ENCODE results near the gene CDNF. TPM values are rescaled to one million over a fixed set of nuclear protein-coding genes. Genes with fewer than 3 reads are reported as not detected.

The CDNF gene
- total RNA-seq, 1 donor from 2014 or later, result not detected

GRCh38 chr10:14779001-14779651, 58.7 kb downstream of the CDNF start:
- H3K27me3 ChIP-seq (ENCODE audit: control insufficient read depth, insufficient read depth, low read length), result no peaks in the 10 kb centered on the region
- no peaks in the 10 kb centered on the region for H3K36me3 ChIP-seq (ENCODE audit: control insufficient read depth, insufficient read depth, low read length)
- TF ChIP-seq CTCF (IDR thresholded peaks at IDR 0.05; ENCODE audit: insufficient read depth, low read length, poor library complexity, severe bottlenecking), result no peak
- DNase-seq (ENCODE audit: low read depth), result no peak
- no peak overlapping the region for H3K4me3 ChIP-seq (ENCODE audit: low read depth, low read length)

DNA sequence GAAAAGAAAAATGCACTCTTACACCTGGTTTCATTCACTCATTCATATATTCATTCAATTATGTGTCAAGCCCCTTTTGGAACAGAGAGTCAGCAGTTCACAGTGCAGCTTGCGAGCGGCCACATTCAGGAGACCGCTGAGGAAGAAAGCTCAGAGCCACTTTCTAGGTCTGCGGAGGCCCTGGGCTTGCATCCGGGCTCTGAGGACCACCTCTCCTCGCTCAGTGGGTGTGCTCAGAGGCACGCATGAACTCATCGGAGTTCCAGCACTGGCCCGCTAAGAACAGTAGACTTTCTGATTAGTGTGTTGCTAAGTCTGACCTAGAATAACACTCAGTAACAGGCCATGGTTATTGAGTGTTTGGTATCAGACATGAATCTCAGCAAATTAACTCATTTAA, 61.3 kb downstream of the CDNF start:
- H3K27me3 ChIP-seq (ENCODE audit: control insufficient read depth, insufficient read depth, low read length), result no peaks in the 10 kb centered on the region
- no peak for TF ChIP-seq CTCF (IDR thresholded peaks at IDR 0.05; ENCODE audit: insufficient read depth, low read length, poor library complexity, severe bottlenecking)
- no peak overlapping the region for H3K4me3 ChIP-seq (ENCODE audit: low read depth, low read length)
- DNase-seq (ENCODE audit: low read depth), result no peak
- H3K36me3 ChIP-seq (ENCODE audit: control insufficient read depth, insufficient read depth, low read length), result no peaks in the 10 kb centered on the region

DNA sequence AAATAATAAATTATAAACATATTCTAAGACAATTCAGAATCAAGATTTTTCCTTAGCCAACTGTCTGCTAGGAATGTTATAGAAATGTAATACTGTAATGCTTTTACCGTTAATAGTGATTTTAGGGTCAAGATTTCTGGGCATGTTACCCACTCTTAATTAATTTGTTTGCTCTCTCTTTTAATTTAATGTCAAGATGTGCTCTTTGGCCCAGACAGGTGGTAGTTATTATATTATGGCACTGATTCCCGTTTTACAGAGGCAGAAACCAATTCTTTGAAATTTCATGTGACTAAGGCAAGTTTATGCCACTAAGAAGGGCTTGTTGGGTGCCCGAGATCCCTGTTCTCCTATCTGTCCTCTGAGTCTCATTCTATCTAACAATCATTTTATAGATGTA, 62.2 kb downstream of the CDNF start:
- H3K27me3 ChIP-seq (ENCODE audit: control insufficient read depth, insufficient read depth, low read length), result no peaks in the 10 kb centered on the region
- no peak for TF ChIP-seq CTCF (IDR thresholded peaks at IDR 0.05; ENCODE audit: insufficient read depth, low read length, poor library complexity, severe bottlenecking)
- DNase-seq (ENCODE audit: low read depth), result no peak
- H3K36me3 ChIP-seq (ENCODE audit: control insufficient read depth, insufficient read depth, low read length), result no peaks in the 10 kb centered on the region
- H3K4me3 ChIP-seq (ENCODE audit: low read depth, low read length), result no peak overlapping the region

- Histone ChIP-seq H3K27me3 (ENCODE audit: control insufficient read depth, insufficient read depth, low read length) (no peaks in the 10 kb centered on the region), H3K36me3 (ENCODE audit: control insufficient read depth, insufficient read depth, low read length) (no peaks in the 10 kb centered on the region), H3K4me3 (ENCODE audit: low read depth, low read length) (no peak within 1 kb of the TSS)
- no peak for DNase-seq (ENCODE audit: low read depth)
- no peak for TF ChIP-seq CTCF (IDR thresholded peaks at IDR 0.05; ENCODE audit: insufficient read depth, low read length, poor library complexity, severe bottlenecking)
Observed at GRCh38 chr10:14774797-14775196, 63.0 kb downstream of the CDNF start, which contains the start of gene FAM107B. TSS of gene FAM107B (minus strand) at chr10:14774897. CDS start at chr10:14774663, 234 bp downstream.

- H3K36me3 ChIP-seq (ENCODE audit: control insufficient read depth, insufficient read depth, low read length), result no peaks in the 10 kb centered on the region
- H3K4me3 ChIP-seq (ENCODE audit: low read depth, low read length), result no peak overlapping the region
- no peak for DNase-seq (ENCODE audit: low read depth)
- H3K27me3 ChIP-seq (ENCODE audit: control insufficient read depth, insufficient read depth, low read length), result no peaks in the 10 kb centered on the region
- no peak for TF ChIP-seq CTCF (IDR thresholded peaks at IDR 0.05; ENCODE audit: insufficient read depth, low read length, poor library complexity, severe bottlenecking)
Observed at GRCh38 chr10:14774214-14774580, 63.6 kb downstream of the CDNF start.

Data from kidney epithelial cell (primary cell).